Upper lobe of left lung (tissue), 6 donors: Measurements from ENCODE around the gene ELANE. TPM values are rescaled to one million over a fixed set of nuclear protein-coding genes. Genes with fewer than 3 reads are reported as not detected.
A peak's percentile ranks its signal among the peaks of the same experiment; 100 is the strongest.

Source experiments
- ATAC-seq, 2 donors: fragments of 200-7000 bp; cut with Tn5 transposase; one replicate each; pipeline ENCODE4 v1.9.1; 2022; ENCODE audit warnings: mild to moderate bottlenecking in 2 of 2, moderate library complexity in 2 of 2; ENCODE audit not compliant: low FRiP score in 2 of 2
- DNase-seq, 2 donors: peaks; one replicate each; pipeline ENCODE4 v3.0.0-alpha.2; 2019 to 2020
- H3K27ac ChIP-seq, 4 donors: fragments of 200-600 bp; sonication (generic); one replicate each; pipeline ENCODE4 v1.5.1; 2016 to 2019
- H3K27me3 ChIP-seq, 4 donors: fragments of 200-600 bp; sonication (generic); one replicate each; pipeline ENCODE4 v1.5.1; 2017 to 2019
- H3K36me3 ChIP-seq, 4 donors: fragments of 200-600 bp; sonication (generic); one replicate each; pipeline ENCODE4 v1.5.1; 2016 to 2019
- H3K4me1 ChIP-seq, 4 donors: fragments of 200-600 bp; sonication (generic); one replicate each; pipeline ENCODE4 v1.5.1; 2018 to 2019
- H3K4me3 ChIP-seq, 4 donors: fragments of 200-600 bp; sonication (generic); one replicate each; pipeline ENCODE4 v1.5.1; 2017 to 2019; ENCODE audit warnings: mild to moderate bottlenecking in 2 of 4, moderate library complexity in 1 of 4
- H3K9me3 ChIP-seq, 4 donors: fragments of 200-600 bp; sonication (generic); one replicate each; pipeline ENCODE4 v1.5.1; 2018 to 2019
- EP300 ChIP-seq, 4 donors: sonication (generic); formaldehyde crosslinking; IDR thresholded peaks; one replicate each; pipeline ENCODE4 v1.5.1; 2017; ENCODE audit warnings: antibody characterized with exemption in 4 of 4, control low read depth in 2 of 4
- POLR2A ChIP-seq, 4 donors: fragments of 450-650 bp; IDR thresholded peaks; one replicate each; pipeline ENCODE4 v1.5.1; 2016 to 2017; ENCODE audit warnings: antibody characterized with exemption in 4 of 4, mild to moderate bottlenecking in 2 of 4
- POLR2AphosphoS5 ChIP-seq, 2 donors: sonication (generic); formaldehyde crosslinking; IDR thresholded peaks; one replicate each; pipeline ENCODE4 v1.5.1; 2017; ENCODE audit warnings: antibody characterized with exemption in 2 of 2
- WGBS, 2 donors: methylation state at CpG; one replicate each; pipeline ENCODE4 v1.1.5; 2017 to 2018; 5-methylcytosine and 5-hydroxymethylcytosine counted together
- total RNA-seq, 6 donors: library from RNA; depleted of rRNA in 4 of 6; stranded (reverse); fragments of >200 nt in 4 of 6; gene quantifications; one replicate each; pipeline versions ENCODE4 v1.1.0 to v1.2.1, GENCODE V29; 2016 to 2021
- TF ChIP-seq, protein P1 (sequence below), 6 experiments: fragments of 450-650 bp in 4 of 6; fragments of 200-600 bp in 2 of 6; sonication (generic) in 2 of 6; IDR thresholded peaks; one replicate each; pipeline ENCODE4 v1.5.1; 2016 to 2019; ENCODE audit warnings: antibody characterized with exemption in 6 of 6
- donor health status: DM: no; HTN: no; CAD: no; lungs with moderate emphysema.
- donor health status: DM: no; HTN: yes; CAD: no; lungs with severe emphysema.

ELANE gene
- total RNA-seq, 6 donors from 2014 or later, result 0.69 to 11.9 (median 1.3) TPM; not detected in 1

DNA sequence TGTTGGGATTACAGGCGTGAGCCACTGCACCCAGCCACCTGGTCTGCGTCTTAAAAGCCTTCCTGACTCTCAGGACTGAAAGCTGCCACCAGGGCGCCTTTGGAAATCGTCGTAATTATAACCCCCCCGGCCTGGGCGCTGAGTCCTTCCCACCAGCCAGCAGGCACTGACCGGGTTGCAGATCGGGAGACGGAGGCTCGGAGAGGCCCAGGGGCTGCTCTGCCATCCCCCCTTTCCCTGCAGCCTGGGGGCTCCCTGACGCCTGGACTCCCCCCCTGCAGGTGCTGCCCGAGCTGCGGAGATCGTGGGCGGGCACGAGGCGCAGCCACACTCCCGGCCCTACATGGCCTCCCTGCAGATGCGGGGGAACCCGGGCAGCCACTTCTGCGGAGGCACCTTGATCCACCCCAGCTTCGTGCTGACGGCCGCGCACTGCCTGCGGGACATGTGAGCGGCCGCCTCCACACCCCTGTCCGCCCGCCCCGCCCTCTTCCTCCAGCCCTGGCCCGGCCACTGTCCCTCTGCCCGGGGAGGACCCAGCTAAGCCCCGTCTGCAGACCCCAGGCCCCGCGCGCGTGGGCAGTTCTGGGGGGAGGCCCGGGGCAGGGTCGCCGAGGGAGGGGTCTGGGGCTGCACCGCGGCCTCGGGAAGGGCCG, 8.8 kb upstream of the ELANE start:
- Histone ChIP-seq H3K9me3 (no peaks in the 10 kb centered on the region), H3K27ac (no peak overlapping the region), H3K27me3 (peaks cover 0 to 24% (median 9%) of the 10 kb centered on the region in 4 donors), H3K4me3 (peak overlapping the region in 3 of 4 donors; percentile 17 to 36 (median 34)), H3K36me3 (no peaks in the 10 kb centered on the region), H3K4me1 (peaks cover 11 to 25% (median 21%) of the 10 kb centered on the region in 4 donors)
- WGBS, 2 donors, result 3 to 10% methylated on average over 6 to 34 of the region's 46 CpGs
- no peak for TF ChIP-seq POLR2AphosphoS5 (IDR thresholded peaks at IDR 0.05)
- DNase-seq (peak; percentile 58 to 88), ATAC-seq (peak in 1 of 2 donors; percentile 49)

DNA sequence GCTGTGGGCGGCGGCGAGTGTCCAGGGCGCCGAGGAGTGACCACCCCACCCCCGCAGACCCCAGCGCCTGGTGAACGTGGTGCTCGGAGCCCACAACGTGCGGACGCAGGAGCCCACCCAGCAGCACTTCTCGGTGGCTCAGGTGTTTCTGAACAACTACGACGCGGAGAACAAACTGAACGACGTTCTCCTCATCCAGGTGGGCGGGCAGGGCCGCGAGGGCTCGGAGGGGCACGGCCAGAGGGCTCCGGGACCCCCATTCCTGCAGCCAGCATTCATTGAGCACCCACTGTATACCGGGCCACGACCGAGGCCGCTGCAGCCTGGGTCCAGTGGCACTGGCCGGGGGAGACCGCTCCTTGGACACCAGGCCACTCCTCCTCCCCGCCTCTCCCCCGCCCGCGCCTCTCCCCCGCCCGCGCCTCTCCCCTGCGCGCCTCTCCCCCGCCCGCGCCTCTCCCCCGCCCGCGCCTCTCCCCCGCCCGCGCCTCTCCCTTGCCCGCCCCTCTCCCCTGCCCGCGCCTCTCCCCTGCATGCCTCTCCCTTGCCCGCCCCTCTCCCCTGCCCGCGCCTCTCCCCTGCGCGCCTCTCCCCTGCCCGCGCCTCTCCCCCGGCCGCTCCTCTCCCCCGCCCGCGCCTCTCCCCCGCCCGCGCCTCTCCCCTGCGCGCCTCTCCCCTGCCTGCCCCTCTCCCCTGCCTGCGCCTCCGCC, 8.1 kb upstream of the ELANE start:
- peaks cover 11 to 27% (median 20%) of the 10 kb centered on the region in 4 donors for H3K4me1 ChIP-seq
- ATAC-seq (no peak), DNase-seq (no peak)
- 36% methylated on average over 5 of the region's 70 CpGs; no CpG with 5 or more reads in 1 of the 2 donors for WGBS, 2 donors
- no peak overlapping the region for H3K27ac ChIP-seq
- H3K4me3 ChIP-seq, result peak overlapping the region in 3 of 4 donors; percentile 17 to 36 (median 34)
- peaks cover 0 to 24% (median 9%) of the 10 kb centered on the region in 4 donors for H3K27me3 ChIP-seq
- no peaks in the 10 kb centered on the region for H3K36me3 ChIP-seq
- H3K9me3 ChIP-seq, result no peaks in the 10 kb centered on the region
- TF ChIP-seq, protein P1, sequence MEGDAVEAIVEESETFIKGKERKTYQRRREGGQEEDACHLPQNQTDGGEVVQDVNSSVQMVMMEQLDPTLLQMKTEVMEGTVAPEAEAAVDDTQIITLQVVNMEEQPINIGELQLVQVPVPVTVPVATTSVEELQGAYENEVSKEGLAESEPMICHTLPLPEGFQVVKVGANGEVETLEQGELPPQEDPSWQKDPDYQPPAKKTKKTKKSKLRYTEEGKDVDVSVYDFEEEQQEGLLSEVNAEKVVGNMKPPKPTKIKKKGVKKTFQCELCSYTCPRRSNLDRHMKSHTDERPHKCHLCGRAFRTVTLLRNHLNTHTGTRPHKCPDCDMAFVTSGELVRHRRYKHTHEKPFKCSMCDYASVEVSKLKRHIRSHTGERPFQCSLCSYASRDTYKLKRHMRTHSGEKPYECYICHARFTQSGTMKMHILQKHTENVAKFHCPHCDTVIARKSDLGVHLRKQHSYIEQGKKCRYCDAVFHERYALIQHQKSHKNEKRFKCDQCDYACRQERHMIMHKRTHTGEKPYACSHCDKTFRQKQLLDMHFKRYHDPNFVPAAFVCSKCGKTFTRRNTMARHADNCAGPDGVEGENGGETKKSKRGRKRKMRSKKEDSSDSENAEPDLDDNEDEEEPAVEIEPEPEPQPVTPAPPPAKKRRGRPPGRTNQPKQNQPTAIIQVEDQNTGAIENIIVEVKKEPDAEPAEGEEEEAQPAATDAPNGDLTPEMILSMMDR (IDR thresholded peaks at IDR 0.05), result no peak
- no peak for TF ChIP-seq EP300 (IDR thresholded peaks at IDR 0.05)
- TF ChIP-seq POLR2A (IDR thresholded peaks at IDR 0.05), result no peak
- no peak for TF ChIP-seq POLR2AphosphoS5 (IDR thresholded peaks at IDR 0.05)

DNA sequence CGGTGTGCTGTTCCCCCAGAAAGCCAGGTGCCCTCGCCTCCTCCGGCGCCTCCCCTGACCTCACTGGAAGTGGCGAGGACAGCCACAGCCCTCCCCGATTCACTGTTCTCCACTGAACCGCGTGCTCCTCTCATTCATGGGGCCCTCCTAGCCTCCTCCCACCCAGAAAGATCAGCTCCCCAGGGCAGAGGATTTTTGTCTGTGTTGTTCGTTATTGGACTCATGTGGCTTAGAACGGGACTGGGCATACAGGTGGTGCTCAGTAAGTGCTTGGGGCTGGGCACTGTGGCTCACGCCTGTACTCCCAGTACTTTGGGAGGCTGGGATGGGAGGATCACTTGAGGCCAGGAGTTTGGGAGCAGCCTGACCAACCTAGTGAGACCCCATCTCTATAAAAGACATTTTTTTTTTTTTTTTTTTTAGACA, 7.5 kb upstream of the ELANE start:
- H3K4me1 ChIP-seq, result peaks cover 11 to 27% (median 16%) of the 10 kb centered on the region in 4 donors
- H3K27me3 ChIP-seq, result peaks cover 0 to 24% (median 9%) of the 10 kb centered on the region in 4 donors
- ATAC-seq (no peak), DNase-seq (no peak)
- no peaks in the 10 kb centered on the region for H3K36me3 ChIP-seq
- 15 to 49% methylated on average over 5 to 10 of the region's 11 CpGs for WGBS, 2 donors
- TF ChIP-seq EP300 (IDR thresholded peaks at IDR 0.05) (no peak), POLR2AphosphoS5 (IDR thresholded peaks at IDR 0.05) (no peak), POLR2A (IDR thresholded peaks at IDR 0.05) (no peak)
- TF ChIP-seq, protein P1 (IDR thresholded peaks at IDR 0.05), result no peak
- H3K4me3 ChIP-seq, result no peak overlapping the region
- no peaks in the 10 kb centered on the region for H3K9me3 ChIP-seq
- H3K27ac ChIP-seq, result no peak overlapping the region

DNA sequence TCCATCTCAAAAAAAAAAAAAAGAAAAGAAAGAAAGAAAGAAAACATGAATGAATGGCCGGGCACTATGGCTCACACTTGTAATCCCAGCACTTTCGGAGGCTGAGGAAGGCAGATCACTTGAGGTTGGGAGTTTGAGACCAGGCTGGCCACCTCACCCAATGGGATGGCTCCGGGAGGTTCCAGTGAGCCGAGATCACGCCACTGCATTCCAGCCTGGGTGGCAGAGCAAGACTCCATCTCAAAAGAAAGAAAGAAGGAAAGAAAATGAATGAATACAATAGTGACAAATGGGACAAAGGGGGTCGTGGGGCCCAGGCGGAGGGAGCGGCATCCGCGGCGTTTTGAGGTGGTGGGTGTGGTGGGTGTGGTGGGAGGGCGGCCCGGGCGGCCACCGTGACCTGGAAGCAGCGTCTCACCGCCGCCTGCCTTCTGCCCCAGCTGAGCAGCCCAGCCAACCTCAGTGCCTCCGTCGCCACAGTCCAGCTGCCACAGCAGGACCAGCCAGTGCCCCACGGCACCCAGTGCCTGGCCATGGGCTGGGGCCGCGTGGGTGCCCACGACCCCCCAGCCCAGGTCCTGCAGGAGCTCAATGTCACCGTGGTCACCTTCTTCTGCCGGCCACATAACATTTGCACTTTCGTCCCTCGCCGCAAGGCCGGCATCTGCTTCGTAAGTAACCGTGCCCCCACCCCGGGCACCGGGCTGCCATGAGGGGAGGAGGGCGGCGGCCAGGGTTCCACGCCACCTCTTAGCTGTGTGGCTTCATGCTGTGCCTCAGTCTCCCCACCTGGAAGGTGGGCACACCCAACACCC, 6.2 kb upstream of the ELANE start:
- ATAC-seq (no peak), DNase-seq (no peak)
- WGBS, 2 donors, result 63 to 73% methylated on average over 25 to 28 of the region's 37 CpGs
- TF ChIP-seq EP300 (IDR thresholded peaks at IDR 0.05) (no peak), POLR2A (IDR thresholded peaks at IDR 0.05) (no peak), POLR2AphosphoS5 (IDR thresholded peaks at IDR 0.05) (no peak)
- TF ChIP-seq, protein P1 (IDR thresholded peaks at IDR 0.05), result no peak
- Histone ChIP-seq H3K27ac (no peak overlapping the region), H3K9me3 (no peaks in the 10 kb centered on the region), H3K36me3 (no peaks in the 10 kb centered on the region), H3K4me3 (no peak overlapping the region), H3K27me3 (peaks cover 0 to 24% (median 9%) of the 10 kb centered on the region in 4 donors), H3K4me1 (peaks cover 17 to 28% (median 22%) of the 10 kb centered on the region in 4 donors)
